ENCODE results near the gene SYT17.

Gene SYT17

DNA sequence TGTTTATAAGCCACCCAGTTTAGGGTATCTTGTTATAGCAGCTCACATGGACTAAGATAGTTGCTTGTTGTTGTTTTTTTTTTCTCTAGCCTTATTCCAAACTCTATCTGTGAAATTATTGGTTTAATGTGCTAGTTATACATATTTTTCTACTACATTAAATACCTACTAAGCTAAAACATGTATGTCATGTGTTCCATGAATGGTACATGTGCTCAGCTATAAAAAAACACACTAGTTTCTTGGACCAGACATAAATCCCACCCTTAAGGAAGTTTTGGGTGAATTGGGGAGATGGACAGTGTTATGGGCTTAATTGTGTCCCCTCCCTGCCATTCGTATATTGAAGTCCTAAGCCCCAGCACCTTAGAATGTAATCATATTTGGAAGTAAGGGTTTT, 34.4 kb upstream of the SYT17 start:
- DNase-seq (ENCODE audit: insufficient read length, low spot score) = no peak
- TF ChIP-seq POLR2A (IDR thresholded peaks at IDR 0.05; ENCODE audit: low read depth, low read length) = no peak
- FAIRE-seq = no peak

DNA sequence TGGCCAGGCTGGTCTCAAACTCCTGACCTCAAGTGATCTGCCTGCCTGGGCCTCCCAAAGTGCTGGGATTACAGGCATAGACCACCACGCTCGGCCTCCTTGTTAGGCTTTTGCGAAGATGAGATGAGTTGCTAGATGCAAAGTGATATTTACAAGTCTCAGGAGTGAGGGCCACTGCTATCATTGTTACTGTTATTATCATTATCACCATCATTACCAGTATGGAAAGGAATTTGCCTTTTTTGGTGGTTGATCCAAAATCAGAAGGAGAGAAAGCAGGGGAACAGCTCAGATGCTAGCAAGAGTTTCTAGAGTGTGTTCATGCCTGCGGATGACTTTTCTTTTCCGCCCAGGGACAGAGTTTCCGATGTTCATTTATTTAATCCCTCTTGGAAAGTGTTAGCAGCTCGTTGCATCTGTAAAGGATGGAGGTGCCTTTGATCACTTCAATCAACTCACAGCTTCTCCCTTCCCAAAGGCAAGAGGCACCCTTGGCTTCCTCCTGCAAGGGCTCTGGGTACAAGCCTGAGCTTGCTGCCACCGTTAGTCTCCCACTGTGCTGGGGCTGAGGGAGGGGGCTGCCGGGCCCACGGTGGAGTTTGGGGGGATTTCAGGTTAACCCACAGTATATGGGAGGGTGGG, 32.7 kb upstream of the SYT17 start:
- TF ChIP-seq POLR2A (IDR thresholded peaks at IDR 0.05; ENCODE audit: low read depth, low read length) = no peak
- no peak for FAIRE-seq
- no peak for DNase-seq (ENCODE audit: insufficient read length, low spot score)

DNA sequence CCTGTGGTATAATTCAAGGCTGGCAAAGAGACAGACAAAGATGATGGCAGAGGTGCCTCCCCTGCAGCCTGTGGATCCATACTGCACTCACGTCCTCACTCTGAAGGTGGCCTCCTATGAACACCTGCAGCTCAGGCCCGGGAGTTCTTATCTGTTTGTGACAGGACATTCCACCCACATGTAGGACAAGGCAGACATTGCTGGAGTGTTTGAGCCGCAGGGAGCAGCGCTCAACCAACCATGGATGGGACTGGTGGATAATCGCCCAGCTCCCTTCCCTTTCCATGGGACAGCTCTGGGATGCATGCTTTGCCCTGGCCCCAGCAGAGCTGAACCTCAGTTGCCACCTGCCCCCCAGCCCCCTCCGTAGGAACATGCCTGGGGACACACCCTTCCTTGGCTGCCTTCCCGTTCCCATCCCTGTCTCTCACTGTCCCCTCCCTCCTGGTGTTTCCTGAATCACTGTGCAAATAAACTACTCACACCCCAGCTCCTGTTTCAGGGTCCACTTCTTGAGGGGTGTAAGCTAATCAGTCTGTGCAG, 32.1 kb upstream of the SYT17 start:
- DNase-seq (ENCODE audit: insufficient read length, low spot score) = no peak
- no peak for TF ChIP-seq POLR2A (IDR thresholded peaks at IDR 0.05; ENCODE audit: low read depth, low read length)
- FAIRE-seq = no peak

DNA sequence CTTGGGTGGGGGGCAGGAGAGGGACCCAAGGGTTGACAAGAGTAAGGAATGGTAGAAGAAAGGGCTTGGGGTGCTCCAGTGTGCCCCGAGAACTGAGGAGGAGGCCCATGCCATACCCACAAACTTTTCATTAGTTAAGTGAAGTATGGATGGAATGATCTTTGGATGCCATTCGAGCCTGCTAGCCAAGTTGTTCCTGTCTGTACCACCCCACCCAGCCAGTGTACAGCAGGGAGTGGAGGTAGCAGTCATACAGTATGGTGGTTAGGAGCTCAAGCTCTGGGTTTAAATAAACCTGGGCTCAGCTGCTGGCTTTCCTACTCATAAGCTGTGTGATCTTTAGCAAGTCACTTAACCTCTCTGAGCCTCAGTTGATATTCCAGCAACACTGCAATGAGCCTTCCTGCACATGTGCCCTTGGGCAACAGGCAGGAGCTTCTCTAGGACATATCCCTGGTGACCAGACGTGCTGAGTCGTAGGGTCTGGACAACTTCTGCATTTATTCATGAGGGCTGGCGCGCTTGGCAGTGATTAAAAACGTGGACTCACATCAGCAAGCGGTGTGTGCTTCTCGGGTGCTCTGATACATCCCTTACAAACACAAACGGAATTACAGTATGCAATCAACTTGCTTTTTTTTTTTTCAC, 31.4 kb upstream of the SYT17 start:
- FAIRE-seq (no peak), DNase-seq (ENCODE audit: insufficient read length, low spot score) (no peak)

DNA sequence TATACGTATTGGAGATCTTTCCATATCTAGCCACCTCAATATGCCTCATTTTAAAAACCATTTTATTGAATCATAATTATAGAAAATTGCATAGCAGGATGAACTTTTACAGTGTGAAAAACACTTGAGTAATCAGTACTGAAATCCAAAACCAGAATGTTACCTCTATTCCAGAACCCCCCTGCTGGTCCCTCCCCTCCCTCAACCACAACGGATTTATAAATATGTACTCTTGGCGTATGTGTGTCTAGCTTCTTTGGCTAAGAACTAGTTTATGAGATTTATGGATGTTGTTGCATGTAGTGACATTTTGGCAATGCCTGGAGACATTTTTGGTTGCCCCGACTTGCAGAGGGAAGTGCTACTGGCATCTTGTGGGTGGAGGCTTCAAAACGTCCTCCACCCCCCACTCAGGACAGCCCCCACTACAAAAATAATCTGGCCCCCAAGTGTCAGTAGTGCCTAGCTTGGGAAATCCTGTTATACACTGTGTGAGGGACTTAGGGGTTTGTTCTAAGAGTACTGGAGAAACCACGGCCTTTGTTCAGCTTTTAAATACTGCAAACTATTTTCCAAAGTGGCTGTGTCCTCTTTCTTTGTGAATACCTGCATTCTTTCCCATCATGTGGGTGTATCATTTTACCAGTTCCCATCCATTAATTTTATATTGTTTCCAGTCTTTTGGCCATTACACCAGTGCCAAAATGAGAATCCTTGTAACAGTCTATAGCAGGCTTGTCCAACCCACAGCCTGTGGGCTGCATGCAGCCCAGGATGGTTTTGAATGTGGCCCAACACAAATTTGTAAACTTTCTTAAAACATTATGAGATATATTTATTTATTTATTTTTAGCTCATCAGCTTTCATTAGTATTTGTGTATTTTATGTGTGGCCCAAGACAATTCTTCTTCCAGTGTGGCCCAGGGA, 30.6 kb upstream of the SYT17 start:
- DNase-seq (ENCODE audit: insufficient read length, low spot score) = no peak
- no peak for FAIRE-seq
- no peak for TF ChIP-seq POLR2A (IDR thresholded peaks at IDR 0.05; ENCODE audit: low read depth, low read length)

More for the DNA sequence above, 31.4 kb upstream of the SYT17 start:
- TF ChIP-seq POLR2A (IDR thresholded peaks at IDR 0.05; ENCODE audit: low read depth, low read length) = no peak

DNA sequence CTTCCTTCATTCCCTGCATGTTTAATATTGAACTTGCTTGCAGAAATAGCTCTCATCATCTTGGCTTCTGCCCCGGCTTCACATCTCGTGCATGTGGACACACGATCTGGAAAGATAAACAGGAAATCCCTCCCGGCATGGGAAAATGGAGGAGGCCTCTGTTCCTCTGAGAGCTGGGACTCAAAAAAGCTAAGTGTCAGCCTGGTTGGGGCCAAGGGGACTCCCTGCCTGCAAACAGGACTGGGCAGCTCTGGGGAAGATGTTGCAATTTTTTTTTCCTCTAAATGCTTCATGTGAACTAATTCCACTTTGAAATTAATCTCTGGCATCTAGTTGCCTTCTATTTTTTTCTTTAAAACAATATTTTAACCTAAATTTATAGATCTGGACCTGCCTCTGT, 29.4 kb upstream of the SYT17 start:
- DNase-seq (ENCODE audit: insufficient read length, low spot score) = no peak
- no peak for FAIRE-seq

DNA sequence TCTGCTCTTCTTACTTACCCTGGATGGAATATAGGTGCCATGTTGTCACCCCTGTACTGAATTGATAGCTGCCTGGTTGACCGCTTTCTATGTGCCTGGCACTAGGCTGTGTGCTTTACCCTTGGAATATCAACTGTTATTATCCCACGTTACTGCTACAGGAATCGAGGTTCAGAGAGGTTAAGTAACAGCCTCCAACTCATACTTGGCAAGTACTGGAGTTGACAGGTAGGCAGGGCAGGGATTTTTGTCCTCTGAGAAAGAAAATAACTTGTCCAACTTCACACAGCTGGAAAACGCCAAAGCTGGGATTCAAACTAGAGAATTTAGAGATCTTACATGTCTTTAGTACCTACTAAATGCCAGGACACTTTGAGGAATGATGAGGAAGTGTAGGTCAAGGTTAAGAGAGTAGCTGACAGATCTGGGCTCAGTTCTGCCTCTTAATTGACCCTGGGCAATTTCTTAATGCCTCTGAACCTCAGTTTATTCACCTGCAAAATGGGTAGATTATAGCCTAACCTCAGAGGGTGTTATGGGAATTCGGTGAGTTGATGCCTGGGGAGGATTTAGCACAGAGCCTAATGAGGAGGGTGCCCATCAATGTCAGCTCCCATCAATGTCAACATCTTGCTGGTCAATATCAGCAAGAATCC, 28.5 kb upstream of the SYT17 start:
- no peak for TF ChIP-seq POLR2A (IDR thresholded peaks at IDR 0.05; ENCODE audit: low read depth, low read length)
- FAIRE-seq = no peak
- DNase-seq (ENCODE audit: insufficient read length, low spot score) = no peak

More for the DNA sequence above, 29.4 kb upstream of the SYT17 start:
- no peak for TF ChIP-seq POLR2A (IDR thresholded peaks at IDR 0.05; ENCODE audit: low read depth, low read length)

DNA sequence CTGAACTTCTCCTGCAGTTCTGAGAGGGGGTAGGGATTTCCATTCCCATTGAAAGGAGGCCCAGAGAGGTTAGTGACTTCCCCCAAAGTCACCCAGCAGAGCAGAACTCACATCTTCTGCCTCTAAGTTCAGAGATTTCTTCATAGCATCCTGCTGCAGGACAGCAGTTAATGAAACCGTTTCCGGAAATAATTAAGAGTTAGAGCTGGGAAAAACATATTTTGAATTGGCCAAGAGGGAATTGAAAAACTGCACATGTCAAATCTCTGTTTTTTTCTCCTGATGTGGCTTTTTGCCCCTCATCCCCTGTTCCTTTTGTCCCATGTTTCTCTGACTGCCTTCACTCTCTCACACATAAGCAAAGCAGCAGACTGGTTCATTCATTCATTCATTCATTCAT, 27.6 kb upstream of the SYT17 start:
- TF ChIP-seq POLR2A (IDR thresholded peaks at IDR 0.05; ENCODE audit: low read depth, low read length) = no peak
- FAIRE-seq = no peak
- DNase-seq (ENCODE audit: insufficient read length, low spot score) = no peak

DNA sequence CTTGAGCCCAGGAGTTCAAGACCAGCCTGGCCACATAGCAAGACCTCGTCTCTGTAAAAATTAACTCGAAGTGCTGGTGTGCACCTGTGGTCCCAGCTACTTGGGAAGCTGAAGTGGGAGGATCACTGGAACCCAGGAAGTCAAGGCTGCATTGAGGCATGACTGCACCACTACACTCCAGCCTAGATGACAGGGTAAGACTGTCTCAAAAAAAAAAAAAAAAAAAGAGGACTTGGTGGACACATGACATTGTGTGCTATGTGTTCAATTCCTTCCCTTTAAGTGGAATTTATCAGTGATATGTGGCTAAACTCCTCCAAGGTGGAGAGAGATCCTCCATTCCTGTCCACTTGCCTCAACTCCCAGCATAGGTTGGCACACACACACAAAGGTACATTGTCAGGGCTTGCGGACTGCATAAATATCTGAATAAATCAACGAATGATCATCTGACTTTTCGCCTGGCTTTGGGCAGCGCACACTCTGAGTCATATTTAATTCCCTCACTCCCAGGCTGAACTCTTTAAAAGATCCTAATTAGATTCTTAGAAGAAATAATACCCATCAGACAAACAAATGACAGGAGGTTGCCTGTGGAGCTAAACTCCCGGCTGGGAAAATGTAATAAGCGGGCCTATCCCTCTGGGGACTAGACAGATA, 25.0 kb upstream of the SYT17 start:
- no peak for FAIRE-seq
- TF ChIP-seq POLR2A (IDR thresholded peaks at IDR 0.05; ENCODE audit: low read depth, low read length) = no peak
- no peak for DNase-seq (ENCODE audit: insufficient read length, low spot score)

DNA sequence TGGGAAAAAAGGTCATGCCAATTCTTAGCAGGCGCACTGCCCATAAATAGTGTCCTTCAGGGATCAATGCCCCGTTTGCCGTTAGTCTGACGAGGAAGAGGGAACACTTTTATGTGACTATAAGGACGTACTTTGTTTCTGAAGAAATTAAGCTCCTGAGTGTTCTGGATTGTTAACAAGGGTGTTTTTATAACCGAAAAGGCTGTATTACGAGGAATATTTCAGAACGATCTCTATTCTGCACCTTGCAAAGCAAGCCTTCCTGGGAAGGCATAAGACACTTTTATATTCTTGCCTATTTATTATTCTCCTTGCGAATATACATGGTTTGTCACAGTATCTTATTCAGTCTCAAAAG, 24.5 kb upstream of the SYT17 start:
- DNase-seq (ENCODE audit: insufficient read length, low spot score) (no peak), FAIRE-seq (no peak)
- TF ChIP-seq POLR2A (IDR thresholded peaks at IDR 0.05; ENCODE audit: low read depth, low read length) = no peak

DNA sequence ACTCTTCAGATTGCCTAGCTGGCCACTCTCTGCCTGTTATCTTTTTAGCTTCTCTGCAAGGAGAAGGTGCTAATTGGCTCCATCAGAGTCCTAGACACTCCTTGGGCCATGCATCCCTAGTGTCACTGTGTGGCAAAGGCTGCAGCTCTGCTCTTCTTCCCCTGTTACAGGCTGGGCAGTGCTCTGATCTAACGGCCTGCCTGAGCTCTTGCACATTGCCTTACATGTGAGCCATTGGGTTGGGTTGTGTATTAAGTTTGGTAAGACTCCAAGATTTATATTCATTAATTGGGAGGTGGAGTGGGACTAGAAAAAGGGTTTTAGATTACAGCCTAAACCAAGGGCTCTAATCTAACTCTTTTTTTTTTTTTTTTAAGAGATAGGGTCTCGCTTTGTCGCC, 23.0 kb upstream of the SYT17 start:
- TF ChIP-seq POLR2A (IDR thresholded peaks at IDR 0.05; ENCODE audit: low read depth, low read length) = no peak
- DNase-seq (ENCODE audit: insufficient read length, low spot score) (no peak), FAIRE-seq (no peak)

DNA sequence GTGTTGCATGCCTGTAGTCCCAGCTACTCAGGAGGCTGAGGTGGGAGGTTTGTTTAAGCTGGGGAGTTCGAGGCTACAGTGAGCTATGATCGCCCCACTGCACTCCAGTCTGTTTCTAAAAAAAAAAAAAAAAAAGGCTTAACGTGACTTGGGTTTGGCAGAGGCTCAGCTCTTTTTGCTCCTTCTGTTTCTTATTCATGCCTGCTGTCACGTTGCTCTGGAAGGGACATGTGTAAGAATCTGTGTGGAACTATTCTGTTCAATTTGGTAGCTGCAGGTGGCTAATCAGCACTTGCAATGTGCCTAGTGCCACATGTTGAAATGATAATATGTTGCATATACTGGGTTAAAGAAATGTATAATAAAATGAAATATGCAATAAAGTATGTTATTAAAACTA, 20.9 kb upstream of the SYT17 start:
- DNase-seq (ENCODE audit: insufficient read length, low spot score) (no peak), FAIRE-seq (no peak)
- TF ChIP-seq POLR2A (IDR thresholded peaks at IDR 0.05; ENCODE audit: low read depth, low read length) = no peak

DNA sequence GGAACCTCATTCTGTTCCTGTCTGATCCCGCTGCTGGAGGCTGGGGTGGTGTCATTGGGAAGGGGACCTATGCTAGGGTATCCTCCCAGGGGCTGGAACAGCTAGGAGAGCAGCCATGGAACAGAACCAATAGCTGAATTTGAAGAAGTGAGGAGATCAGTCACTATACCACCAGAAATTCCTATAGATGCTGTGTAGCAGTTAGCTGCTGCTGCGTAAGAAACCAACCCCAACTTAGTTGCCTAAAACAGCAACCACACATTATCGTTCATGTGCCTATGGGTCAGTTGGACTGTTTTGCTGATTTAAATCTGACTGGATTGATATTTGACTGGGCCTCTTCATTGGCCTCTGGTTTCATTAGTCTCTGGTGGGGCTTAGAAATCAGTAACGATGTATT, 20.4 kb upstream of the SYT17 start:
- FAIRE-seq = no peak
- no peak for TF ChIP-seq POLR2A (IDR thresholded peaks at IDR 0.05; ENCODE audit: low read depth, low read length)
- no peak for DNase-seq (ENCODE audit: insufficient read length, low spot score)

Data from H54 (cell line).